H1 (cell line): ENCODE data around the gene ZNF280C. TPM values are rescaled to one million over a fixed set of nuclear protein-coding genes. Genes with fewer than 3 reads are reported as not detected.

Experiments
- CTCF ChIA-PET: fragments of 300-600 bp; sonication (Branson Sonifier 250); formaldehyde crosslinking; loops from one replicate; lab custom pipeline; 2021; ENCODE audit not compliant: partially characterized antibody; lab: Charles Lee
- POLR2A ChIA-PET: fragments of 300-600 bp; sonication (Branson Sonifier 250); formaldehyde crosslinking; loops from one replicate; lab custom pipeline; 2021; ENCODE audit warnings: inconsistent platforms; ENCODE audit not compliant: partially characterized antibody; lab: Charles Lee
- DNase-seq, 2 experiments: peaks; one replicate each; pipeline versions ENCODE4 v3.0.0 to v3.0.0-alpha.2; 2010 to 2022; ENCODE audit warnings: low spot score in 2 of 2, low read depth in 1 of 2, mixed read lengths in 1 of 2
- FAIRE-seq: peaks from 2 replicates; lab custom pipeline; 2011; peaks lifted over from hg19 to GRCh38; lab: Jason Lieb, UNC
- H2AFZ ChIP-seq: 2 replicates; pipeline ENCODE4 v1.8.1; 2012; ENCODE audit warnings: low read length, inconsistent platforms
- H2AK5ac ChIP-seq: 2 replicates; pipeline ENCODE4 v1.6.1; 2013; ENCODE audit warnings: low read depth, low read length
- H2BK120ac ChIP-seq: replicated peaks from 2 replicates; pipeline ENCODE3; 2013; ENCODE audit warnings: low read depth, low read length, inconsistent platforms
- H2BK12ac ChIP-seq: 2 replicates; pipeline ENCODE4 v1.6.1; 2013; ENCODE audit warnings: low read depth, low read length
- H2BK15ac ChIP-seq: 2 replicates; pipeline ENCODE4 v1.6.1; 2013; ENCODE audit warnings: low read length
- H2BK20ac ChIP-seq: 2 replicates; pipeline ENCODE4 v1.6.1; 2013; ENCODE audit warnings: low read length
- H2BK5ac ChIP-seq: 2 replicates; pipeline ENCODE4 v1.6.1; 2013; ENCODE audit warnings: low read depth, low read length
- H3K14ac ChIP-seq: 2 replicates; pipeline ENCODE4 v1.6.1; 2013; ENCODE audit warnings: inconsistent platforms; ENCODE audit not compliant: insufficient read length
- H3K18ac ChIP-seq: 2 replicates; pipeline ENCODE4 v1.6.1; 2013; ENCODE audit warnings: low read length; ENCODE audit errors: extremely low read depth
- H3K23ac ChIP-seq: 2 replicates; pipeline ENCODE4 v1.6.1; 2013; ENCODE audit warnings: inconsistent platforms; ENCODE audit not compliant: insufficient read length
- H3K23me2 ChIP-seq: 2 replicates; pipeline ENCODE4 v1.6.1; 2013; ENCODE audit warnings: low read depth, low read length
- H3K27ac ChIP-seq: 2 replicates; pipeline ENCODE4 v1.6.1; 2011; ENCODE audit warnings: low read depth, low read length, inconsistent platforms
- H3K27me3 ChIP-seq, 4 experiments: replicated peaks in 1 of 4; 1 replicate in 1 of 4; 2 replicates in 3 of 4; pipeline versions ENCODE4 v1.6.1 to v1.8.1; 2011 to 2013; ENCODE audit warnings: low read length in 3 of 4, mild to moderate bottlenecking in 3 of 4, inconsistent platforms in 2 of 4, mixed read lengths in 2 of 4, moderate library complexity in 1 of 4; ENCODE audit not compliant: control insufficient read depth in 3 of 4, insufficient read depth in 3 of 4; ENCODE audit errors: extremely low read depth in 1 of 4
- H3K36me3 ChIP-seq, 4 experiments: 2 replicates each; pipeline versions ENCODE4 v1.6.1 to v1.8.1; 2011 to 2013; ENCODE audit warnings: mild to moderate bottlenecking in 4 of 4, low read length in 3 of 4, moderate library complexity in 2 of 4, control low read depth in 1 of 4, inconsistent platforms in 1 of 4; ENCODE audit not compliant: insufficient read depth in 4 of 4, control insufficient read depth in 2 of 4
- H3K4ac ChIP-seq: replicated peaks from 2 replicates; pipeline ENCODE3; 2013; ENCODE audit warnings: low read length, low read depth, mixed read lengths, inconsistent platforms; ENCODE audit not compliant: insufficient read length
- H3K4me1 ChIP-seq, 4 experiments: replicated peaks in 1 of 4; 1 replicate in 1 of 4; 2 replicates in 3 of 4; pipeline versions ENCODE4 v1.6.1 to v1.8.1; 2011 to 2013; ENCODE audit warnings: low read length in 3 of 4, inconsistent platforms in 2 of 4, mixed read lengths in 1 of 4; ENCODE audit not compliant: insufficient read depth in 4 of 4, control insufficient read depth in 3 of 4
- H3K4me2 ChIP-seq, 2 experiments: 2 replicates each; pipeline versions ENCODE4 v1.6.1 to v1.8.1; 2011 to 2013; ENCODE audit warnings: low read depth in 2 of 2, low read length in 2 of 2, control low read depth in 1 of 2, inconsistent platforms in 1 of 2, mild to moderate bottlenecking in 1 of 2; ENCODE audit not compliant: insufficient read depth in 1 of 2
- H3K4me3 ChIP-seq, 4 experiments: fragments of 200-600, 300-600 bp in 1 of 4; sonication (generic), shearing (Covaris generic), sonication (Bioruptor Twin) in 1 of 4; 2 replicates each; pipeline versions ENCODE4 v1.5.1 to v1.8.1; 2011 to 2016; ENCODE audit warnings: low read length in 4 of 4, low read depth in 3 of 4, control low read depth in 2 of 4, inconsistent platforms in 2 of 4, mild to moderate bottlenecking in 2 of 4, mixed read lengths in 1 of 4, moderate library complexity in 1 of 4; ENCODE audit not compliant: insufficient read depth in 2 of 4; ENCODE audit errors: extremely low read depth in 1 of 4
- H3K56ac ChIP-seq: replicated peaks from 2 replicates; pipeline ENCODE3; 2013; ENCODE audit warnings: low read depth, mild to moderate bottlenecking, mixed read lengths, low read length, inconsistent platforms; ENCODE audit not compliant: insufficient read length
- H3K79me1 ChIP-seq: 2 replicates; pipeline ENCODE4 v1.6.1; 2013; ENCODE audit warnings: low read depth, low read length, control low read depth
- H3K79me2 ChIP-seq, 2 experiments: 2 replicates each; pipeline versions ENCODE4 v1.6.1 to v1.8.1; 2012 to 2013; ENCODE audit warnings: low read length in 2 of 2, mild to moderate bottlenecking in 2 of 2, inconsistent platforms in 1 of 2; ENCODE audit not compliant: insufficient read depth in 2 of 2, control insufficient read depth in 1 of 2
- H3K9ac ChIP-seq, 4 experiments: replicated peaks in 1 of 4; 1 replicate in 1 of 4; 2 replicates in 3 of 4; pipeline versions ENCODE4 v1.6.1 to v1.8.1; 2011 to 2013; ENCODE audit warnings: low read depth in 3 of 4, low read length in 3 of 4, control low read depth in 2 of 4, mild to moderate bottlenecking in 2 of 4, moderate library complexity in 2 of 4, inconsistent platforms in 1 of 4; ENCODE audit errors: extremely low read depth in 1 of 4
- H3K9me3 ChIP-seq, 2 experiments: 2 replicates each; pipeline versions ENCODE4 v1.6.1 to v1.8.1; 2012 to 2013; ENCODE audit warnings: mild to moderate bottlenecking in 2 of 2, moderate library complexity in 2 of 2, control low read depth in 1 of 2, inconsistent platforms in 1 of 2, low read depth in 1 of 2, low read length in 1 of 2, mixed read lengths in 1 of 2; ENCODE audit not compliant: insufficient read depth in 2 of 2
- H4K20me1 ChIP-seq, 2 experiments: replicated peaks in 1 of 2; 2 replicates each; pipeline versions ENCODE3 to v1.8.1; 2011 to 2013; ENCODE audit warnings: inconsistent platforms in 2 of 2, low read length in 2 of 2, mild to moderate bottlenecking in 1 of 2; ENCODE audit not compliant: insufficient read depth in 2 of 2, control insufficient read depth in 1 of 2
- H4K5ac ChIP-seq: 2 replicates; pipeline ENCODE4 v1.6.1; 2013; ENCODE audit warnings: low read length, low read depth, mixed read lengths, inconsistent platforms; ENCODE audit not compliant: insufficient read length
- H4K8ac ChIP-seq: 2 replicates; pipeline ENCODE4 v1.8.0; 2013; ENCODE audit warnings: mild to moderate bottlenecking, moderate library complexity, low read length, inconsistent platforms; ENCODE audit not compliant: insufficient read depth; ENCODE audit errors: extremely low read depth
- H4K91ac ChIP-seq: replicated peaks from 2 replicates; pipeline ENCODE3; 2013; ENCODE audit warnings: low read length, mixed read lengths, inconsistent platforms; ENCODE audit not compliant: insufficient read length
- GTF2F1 ChIP-seq: IDR thresholded peaks from 2 replicates; pipeline ENCODE4 v1.6.1; 2012; ENCODE audit warnings: low read depth, low read length, improper control_type of control experiment, borderline replicate concordance
- HDAC2 ChIP-seq, 2 experiments: fragments of 300-600 bp in 1 of 2; sonication (generic) in 1 of 2; IDR thresholded peaks; 2 replicates each; pipeline ENCODE4 v1.6.1; 2011 to 2012; ENCODE audit warnings: low read depth in 2 of 2, low read length in 2 of 2, mild to moderate bottlenecking in 2 of 2, moderate library complexity in 2 of 2, borderline replicate concordance in 1 of 2, inconsistent platforms in 1 of 2
- JUN ChIP-seq: IDR thresholded peaks from 2 replicates; pipeline ENCODE4 v1.6.1; 2011; ENCODE audit warnings: low read depth, mild to moderate bottlenecking, improper control_type of control experiment, low read length
- RNF2 ChIP-seq: fragments of 200-900, 300-1000 bp; sonication (generic); IDR thresholded peaks from 2 replicates; pipeline ENCODE4 v1.7.1; 2016; ENCODE audit warnings: borderline replicate concordance, low read depth, mild to moderate bottlenecking, antibody characterized with exemption, low read length; ENCODE audit not compliant: poor library complexity, severe bottlenecking; ENCODE audit errors: missing control alignments
- SIRT6 ChIP-seq: IDR thresholded peaks from one replicate; pipeline ENCODE4 v1.7.1; 2012; ENCODE audit warnings: low read length, inconsistent platforms
- SP4 ChIP-seq: IDR thresholded peaks from 2 replicates; pipeline ENCODE4 v1.6.1; 2012; ENCODE audit warnings: low read length, inconsistent platforms
- YY1 ChIP-seq: IDR thresholded peaks from 2 replicates; pipeline ENCODE4 v1.6.1; 2011; ENCODE audit warnings: low read depth, mild to moderate bottlenecking, low read length
- WGBS, 2 experiments: shearing (Covaris generic) in 1 of 2; methylation state at CpG; one replicate each; pipeline versions ENCODE4 v1.1.6 to v1.1.7; 2013 to 2015; ENCODE audit warnings: low lambda C conversion rate in 2 of 2, mixed read lengths in 2 of 2, inconsistent platforms in 1 of 2, low coverage in 1 of 2, missing lambda C conversion rate in 1 of 2; ENCODE audit not compliant: insufficient replicate concordance in 2 of 2, insufficient coverage in 1 of 2, insufficient read length in 1 of 2; ENCODE audit errors: extremely low coverage in 1 of 2, missing lambda C conversion rate in 1 of 2; 5-methylcytosine and 5-hydroxymethylcytosine counted together
- polyA plus RNA-seq, 7 experiments: library from polyadenylated mRNA; depleted of rRNA in 3 of 7; stranded (reverse) in 5 of 7; unstranded in 2 of 7; fragments of >200 nt in 5 of 7; fragments of 200-250 nt in 2 of 7; gene quantifications; 1 replicate in 5 of 7; 2 replicates in 1 of 7; 4 replicates in 1 of 7; pipeline versions ENCODE4 v1.2.1 to v1.2.3, GENCODE V29; 2011 to 2013; ENCODE audit warnings: missing spikeins in 2 of 7, mixed read lengths in 2 of 7
- total RNA-seq: library from RNA; stranded (reverse); fragmentation: NEBNext Ultra II Directional; extraction: Animal tissue kit (Norgen Biotek cat#: 25700); gene quantifications from 2 replicates; pipeline ENCODE4 v1.2.1, GENCODE V29; 2021

ZNF280C gene
- total and polyA plus RNA-seq, 2 of the 8 experiments (the other 6 are each of a cell fraction or from before 2014, with no cell fraction given), result 8.4 to 13.4 TPM

- Histone ChIP-seq H2BK20ac (no peak overlapping the region), H3K4me1 (peaks cover 0 to 6% (median 0%) of the 10 kb centered on the region in 4 experiments; a peak in 3 of 7 replicates), H3K27me3 (peaks cover 0 to 11% (median 9%) of the 10 kb centered on the region in 4 experiments; a peak in 6 of 7 replicates), H2BK12ac (no peak overlapping the region), H3K79me2 (no peaks in the 10 kb centered on the region), H3K27ac (no peak overlapping the region), H2AK5ac (no peak overlapping the region), H3K4me3 (no peak overlapping the region), H3K56ac (no peak overlapping the region), H3K79me1 (no peaks in the 10 kb centered on the region), H3K36me3 (no peaks in the 10 kb centered on the region), H3K4me2 (no peak overlapping the region), H4K20me1 (no peaks in the 10 kb centered on the region)
- no peak for DNase-seq
- TF ChIP-seq HDAC2 (IDR thresholded peaks at IDR 0.05; ENCODE audit: borderline replicate concordance in 1 of 2, low read depth in 2 of 2, low read length in 2 of 2) (no peak), YY1 (no peak), SIRT6 (no peak), JUN (no peak), SP4 (no peak), RNF2 (no peak), GTF2F1 (no peak)
- TF ChIP-seq, all 59 proteins: peak for 0
- no peaks in the 10 kb centered on the region for H3K9me3 ChIP-seq
- no peak overlapping the region for H3K23ac ChIP-seq
- H2BK5ac ChIP-seq, result no peak overlapping the region
- CTCF ChIA-PET, result interaction anchor here (0.7 to 0.8 kb wide), 2 partner anchors 51 to 53 kb away, joined by 3 read pairs; no protein-coding TSS in a partner anchor
- H4K91ac ChIP-seq, result no peak overlapping the region
- no peak overlapping the region for H2BK15ac ChIP-seq
- H3K9ac ChIP-seq, result no peak overlapping the region
- 68% methylated on average over 6 of the region's 7 CpGs; no CpG with 5 or more reads in 1 of the 2 experiments for WGBS, 2 experiments
- H2BK120ac ChIP-seq, result no peak overlapping the region
- peaks cover 13% of the 10 kb centered on the region; the same call in 1 of the 2 replicates for H3K23me2 ChIP-seq
- no peak overlapping the region for H4K5ac ChIP-seq
- POLR2A ChIA-PET, result interaction anchor here (0.8 kb wide), 1 partner anchor 8 kb away, joined by 3 read pairs; the partner anchor contains the start of gene AIFM1
- no peak overlapping the region for H3K14ac ChIP-seq
- H3K18ac ChIP-seq, result no peak overlapping the region
- H4K8ac ChIP-seq, result no peak overlapping the region
- H2AFZ ChIP-seq, result no peak overlapping the region
- no peak for FAIRE-seq
- no peak overlapping the region for H3K4ac ChIP-seq
These were observed 95.4 kb downstream of the ZNF280C start for GRCh38 chrX:130173190-130173895.
